NCI-H2196 (cell line): ENCODE data around the gene ELMO3.
A peak's percentile ranks its signal among the peaks of the same experiment; 100 is the strongest.

Source experiments
- DNase-seq: peaks from one replicate; lab custom pipeline; 2025; ENCODE audit not compliant: unreplicated experiment; lab: John Stamatoyannopoulos, UW

ELMO3 gene

DNA sequence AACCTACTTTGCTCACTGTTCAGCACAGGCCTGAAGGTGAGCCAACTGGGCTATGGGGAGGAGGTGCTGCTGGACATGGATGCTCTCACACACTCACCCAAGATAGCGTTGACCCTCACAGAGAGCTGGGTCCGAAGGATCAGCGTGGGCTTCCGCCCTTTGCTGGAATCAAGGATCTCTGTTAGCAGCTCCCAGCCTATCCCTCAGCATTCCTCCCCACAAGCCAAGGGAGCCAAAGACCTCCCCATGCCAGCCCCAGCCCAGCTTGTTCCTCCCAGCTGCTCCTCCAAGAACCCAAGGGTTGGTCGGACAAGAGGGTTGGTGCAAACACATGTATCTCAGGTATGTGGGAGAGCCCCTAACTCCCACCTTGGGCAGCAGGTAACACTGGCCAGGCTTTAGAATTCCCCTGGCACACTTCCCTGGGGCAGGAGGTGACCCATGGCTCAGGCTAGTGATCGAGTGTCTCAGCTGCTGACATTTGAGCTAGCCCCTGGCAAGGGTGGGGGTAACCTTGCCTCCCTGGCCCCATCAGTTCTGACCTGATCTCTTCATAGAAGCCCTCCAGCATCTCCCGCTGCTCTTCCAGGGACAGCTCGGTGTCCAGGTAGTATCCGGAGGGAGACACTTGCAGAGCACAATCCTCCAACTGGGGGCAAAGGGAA, 40.0 kb downstream of the ELMO3 start:
- DNase-seq: no peak

DNA sequence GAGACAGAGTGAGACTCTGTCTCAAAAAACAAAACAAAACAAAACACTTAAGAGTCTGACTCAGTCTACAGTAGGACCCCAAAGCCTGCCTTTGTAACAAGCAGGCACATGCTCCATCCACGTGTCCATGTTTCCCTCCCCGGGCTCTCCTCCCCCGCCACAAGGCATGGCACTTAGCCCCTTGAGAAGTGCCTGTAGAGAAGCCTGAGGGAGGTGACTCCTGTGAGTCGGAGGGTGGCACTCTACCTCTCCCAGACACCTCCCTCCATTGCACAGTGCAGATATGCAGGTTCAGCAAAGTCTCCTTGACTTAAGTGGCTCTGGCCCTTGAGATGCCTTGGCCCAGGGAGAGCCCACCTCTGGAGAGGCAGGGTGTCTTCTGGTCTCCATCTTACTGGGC, 41.6 kb downstream of the ELMO3 start:
- no peak for DNase-seq

DNA sequence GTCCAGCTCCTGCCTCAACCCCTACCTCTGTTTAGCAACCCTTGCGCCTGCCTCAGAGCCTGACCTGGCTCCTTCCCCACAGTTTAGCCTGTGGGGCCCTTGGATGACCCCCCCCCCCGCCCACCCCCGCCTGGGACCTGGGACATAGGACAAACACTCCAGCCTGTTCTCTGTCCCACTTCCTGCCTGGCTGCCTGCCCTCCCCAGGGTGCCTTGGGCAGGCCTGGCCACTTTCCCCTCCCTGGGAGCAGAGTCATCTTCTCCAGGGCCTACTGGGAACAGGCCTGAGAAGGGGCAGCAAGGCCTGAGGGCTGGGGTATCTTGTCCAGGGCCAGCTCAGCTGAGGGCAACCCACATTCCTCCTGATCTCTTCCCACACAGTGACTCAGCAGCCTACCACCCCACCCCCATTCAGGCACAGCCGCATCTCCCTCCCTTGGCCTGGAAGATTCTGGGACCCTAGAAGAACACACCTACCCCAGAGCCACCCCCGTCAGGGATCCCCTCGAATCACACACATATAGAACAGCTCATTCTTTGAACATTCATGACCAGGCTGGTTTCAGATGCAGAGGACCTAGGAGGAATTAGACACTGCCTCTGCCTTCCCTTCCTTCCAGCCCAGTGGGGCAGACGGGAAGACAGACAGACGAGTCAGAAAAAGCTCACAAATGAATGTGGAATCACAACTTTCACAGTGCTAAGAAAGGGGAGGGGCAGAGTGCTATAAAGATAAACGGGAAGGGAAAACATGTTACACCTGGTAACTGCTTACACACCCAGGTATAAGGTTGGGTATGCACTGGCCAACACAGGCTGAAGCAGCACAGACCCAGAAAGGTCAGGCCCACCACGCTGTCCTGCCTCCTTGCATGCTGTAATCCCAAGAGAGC, 42.3 kb downstream of the ELMO3 start:
- DNase-seq: peak; percentile 24

DNA sequence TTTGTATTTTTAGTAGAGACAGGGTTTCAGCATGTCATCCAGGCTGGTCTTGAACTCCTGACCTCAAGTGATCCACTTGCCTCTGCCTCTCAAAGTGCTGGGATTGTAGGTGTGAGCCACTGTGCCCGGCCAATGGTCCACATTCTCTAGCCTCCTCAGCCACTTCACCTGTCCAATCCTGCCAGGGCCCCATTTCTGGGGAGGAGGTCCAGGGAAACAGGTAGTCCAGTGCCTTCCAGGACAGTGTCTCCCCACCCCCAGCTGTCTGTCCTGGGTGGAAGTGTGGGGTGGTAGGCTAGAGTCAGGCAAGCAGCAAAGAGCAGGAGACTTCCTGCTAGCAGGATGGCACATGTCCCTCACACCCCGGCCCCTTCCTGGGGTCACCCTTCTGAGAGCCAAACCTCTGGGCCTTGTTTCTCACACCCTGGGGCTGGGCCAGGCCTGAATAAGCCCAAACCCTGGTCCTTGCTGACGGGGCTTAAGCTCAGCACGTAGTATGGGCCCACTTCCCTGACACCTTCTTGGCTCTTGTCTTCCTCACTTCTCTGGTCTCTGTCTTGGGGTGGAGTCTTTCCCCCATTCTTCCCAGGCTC, 43.3 kb downstream of the ELMO3 start:
- no peak for DNase-seq

DNA sequence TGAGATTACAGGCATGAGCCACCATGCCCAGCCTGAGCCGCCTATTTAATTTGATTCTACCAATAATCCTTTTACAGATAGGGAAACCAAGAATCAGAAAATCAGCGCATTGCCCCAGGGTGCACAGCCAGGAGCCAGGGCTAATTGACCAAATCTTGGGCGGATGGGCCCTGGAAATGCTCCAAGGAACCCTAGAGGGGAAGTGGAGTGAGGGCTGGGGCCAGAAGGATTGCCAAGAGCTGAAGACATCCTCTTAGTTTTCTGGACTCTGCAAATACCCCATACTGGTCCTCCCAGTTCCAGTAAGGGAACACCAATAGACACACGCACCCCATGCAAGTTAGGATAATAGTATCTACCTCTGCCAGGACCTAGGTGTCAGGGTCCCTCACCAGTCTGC, 44.5 kb downstream of the ELMO3 start:
- DNase-seq: no peak

DNA sequence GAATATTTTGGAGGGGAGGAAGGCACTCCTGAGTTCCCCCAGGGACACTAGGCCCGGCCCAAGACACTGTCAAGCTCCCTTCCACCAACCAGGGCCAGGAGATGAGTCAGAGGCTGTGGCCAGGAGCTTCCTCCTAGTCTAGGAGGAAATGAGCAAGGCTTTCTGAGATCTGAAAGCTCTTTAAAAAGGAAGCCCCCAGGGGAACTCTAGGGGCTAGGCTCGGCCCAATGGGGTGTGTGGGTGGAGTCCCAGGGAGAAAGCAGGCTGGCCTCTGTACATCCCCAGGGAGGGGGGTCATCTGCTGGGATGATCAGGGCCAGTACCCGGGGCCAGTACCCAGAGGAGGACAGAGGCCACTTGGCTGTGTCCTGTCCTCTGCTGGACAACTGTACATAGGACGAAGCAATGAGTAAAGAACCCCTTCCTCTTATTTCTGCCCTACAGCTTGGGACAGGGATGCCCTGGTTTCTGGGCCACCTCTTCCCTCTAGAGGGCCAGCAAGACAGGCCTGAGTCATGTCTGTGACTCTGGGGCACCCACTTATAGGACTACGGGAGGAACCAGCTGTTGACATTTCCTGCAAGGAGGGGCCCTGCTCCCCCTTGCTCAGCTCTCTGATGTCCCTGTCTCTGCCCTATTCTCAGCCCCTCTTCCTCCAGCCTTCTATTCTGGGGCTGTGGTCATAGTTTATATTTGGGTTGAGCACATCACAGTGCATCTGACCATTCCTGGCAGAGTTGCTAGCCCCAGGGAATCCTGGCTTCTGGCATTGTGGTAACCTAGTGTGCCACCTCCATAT, 45.7 kb downstream of the ELMO3 start:
- no peak for DNase-seq

DNA sequence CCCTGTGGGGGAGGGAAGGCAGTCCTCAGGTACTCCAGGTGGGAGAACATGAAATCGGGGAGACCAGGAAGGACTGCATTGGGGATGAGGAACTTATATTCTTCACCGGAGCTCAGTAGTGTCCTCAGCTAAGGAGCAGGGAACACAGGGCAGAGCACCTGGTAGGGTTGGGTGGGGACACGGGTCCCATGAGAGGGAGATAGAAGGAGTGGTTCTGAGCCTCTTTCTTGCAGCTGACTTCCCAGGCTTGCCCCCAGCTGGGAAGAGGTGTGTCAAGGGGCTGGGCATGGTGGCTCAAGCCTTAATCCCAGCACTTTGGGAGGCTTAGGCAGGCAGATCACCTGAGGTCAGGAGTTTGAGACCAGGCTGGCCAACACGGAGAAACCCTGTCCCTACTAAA, 46.3 kb downstream of the ELMO3 start:
- no peak for DNase-seq

DNA sequence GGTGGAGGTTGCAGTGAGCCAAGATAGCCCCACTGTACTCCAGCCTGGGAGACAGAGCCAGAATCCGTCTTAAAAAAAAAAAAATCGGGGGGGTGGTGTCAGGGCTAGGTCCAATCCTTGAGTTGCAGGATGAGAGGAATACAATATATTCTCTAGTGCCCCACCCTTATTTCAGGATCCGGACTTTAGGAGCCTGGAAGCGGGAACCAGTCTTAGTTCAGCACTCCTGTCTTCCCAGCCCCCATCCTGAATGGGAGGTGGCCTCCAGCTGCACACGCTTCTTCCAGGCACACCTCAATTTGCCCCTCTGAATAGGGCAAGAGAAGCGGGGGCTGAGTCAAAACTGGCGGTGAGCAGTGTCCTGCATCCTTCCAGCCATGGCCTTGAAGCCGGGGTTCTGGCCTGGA, 46.7 kb downstream of the ELMO3 start:
- DNase-seq: no peak

DNA sequence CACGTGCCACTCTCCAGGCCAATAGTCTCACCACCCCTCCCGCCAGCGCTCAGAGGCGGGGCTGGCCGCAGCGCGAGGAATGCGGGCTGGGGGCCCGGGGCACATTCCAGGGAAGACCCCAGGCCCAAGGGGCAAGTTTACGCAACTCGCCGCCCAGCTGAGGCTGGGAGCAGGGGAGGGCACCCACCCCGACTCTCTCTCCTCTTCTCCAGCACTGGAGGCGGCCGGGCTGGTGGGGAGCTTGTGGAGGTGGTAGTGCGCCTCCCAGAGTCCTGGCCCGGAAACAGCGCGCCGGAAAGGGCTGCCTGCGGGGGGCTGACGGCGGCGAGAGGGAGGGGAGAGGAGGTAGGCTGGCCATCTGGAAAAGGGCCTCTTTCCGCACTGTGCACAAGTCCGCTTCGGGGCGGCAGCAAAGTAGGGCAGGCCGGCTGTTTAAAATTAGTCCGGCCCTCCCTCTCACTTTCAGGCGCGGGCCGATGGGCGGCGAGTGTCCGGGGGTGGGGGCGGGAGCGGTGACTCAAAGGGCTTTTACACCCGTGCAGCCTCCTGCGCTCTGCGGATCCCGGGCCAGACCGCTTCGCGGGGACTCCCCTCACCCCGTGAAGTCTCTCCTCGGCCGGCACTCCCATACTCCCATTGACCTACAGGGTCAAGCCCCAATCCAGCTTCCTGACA, 47.3 kb downstream of the ELMO3 start:
- DNase-seq: peak; percentile 52

DNA sequence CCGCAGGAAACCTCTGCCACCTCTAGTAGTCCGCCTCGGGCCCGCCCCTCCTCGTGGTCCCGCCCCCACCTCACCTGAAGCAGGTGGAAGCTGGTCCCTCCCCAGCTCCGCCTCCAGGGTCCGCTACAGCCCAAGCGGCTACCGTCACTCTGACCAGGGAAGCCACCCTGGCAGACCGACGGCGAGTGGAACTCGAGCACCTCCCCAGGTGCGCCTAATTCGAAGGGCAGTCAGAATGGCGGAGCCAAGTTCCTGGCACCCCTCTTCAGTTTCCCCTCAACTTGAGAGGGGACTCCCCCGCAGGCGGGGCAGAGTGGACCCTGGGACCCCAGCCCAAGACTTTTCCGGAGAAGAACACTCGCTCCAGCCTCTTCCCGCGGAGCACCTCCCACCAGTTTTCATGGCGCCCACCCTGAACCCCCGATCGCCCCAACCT, 47.8 kb downstream of the ELMO3 start:
- peak; percentile 69 for DNase-seq

DNA sequence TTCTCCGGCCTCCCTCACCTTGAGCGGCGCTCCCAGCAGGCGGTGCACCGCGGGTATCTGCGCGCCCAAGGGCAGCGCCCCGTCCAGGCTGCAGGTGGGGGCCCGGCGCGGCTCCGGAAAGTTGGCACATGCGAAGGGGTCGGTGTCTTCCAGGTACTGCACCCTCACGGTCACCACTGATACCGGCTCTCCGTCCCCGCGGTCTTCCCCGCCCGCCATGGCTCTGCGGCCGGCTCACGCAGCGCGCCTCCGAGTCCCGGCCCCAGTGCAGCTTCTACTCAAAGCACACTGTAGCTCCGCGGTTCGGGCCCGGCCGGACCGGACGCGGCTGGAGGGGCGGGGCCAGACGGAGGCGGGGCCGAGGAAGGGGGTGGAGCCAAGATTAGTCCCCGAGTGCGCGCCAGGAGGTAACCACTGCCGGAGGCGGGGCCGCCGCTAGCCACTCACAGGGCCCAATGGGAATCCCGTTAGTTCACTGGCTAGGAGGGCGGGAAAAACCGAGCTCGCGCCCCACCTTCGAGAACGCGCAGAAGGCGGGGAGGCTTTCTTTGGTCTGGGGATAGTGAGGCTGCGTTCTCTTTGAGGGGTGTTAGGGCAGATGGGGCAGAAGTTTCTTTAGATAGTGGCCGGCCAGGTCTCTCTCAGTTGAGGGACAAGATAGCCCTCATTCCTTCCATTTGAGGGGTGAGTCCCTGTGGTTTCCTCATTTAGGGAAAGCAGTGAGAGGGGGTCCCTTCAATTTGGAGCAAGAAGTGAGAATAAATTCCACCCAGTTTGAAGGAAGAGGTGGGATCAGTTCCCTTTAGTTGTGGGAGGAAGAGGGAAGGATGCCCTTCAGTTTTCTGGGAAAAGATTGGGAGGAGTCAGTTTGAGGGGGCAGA, 48.5 kb downstream of the ELMO3 start, which contains the start of gene FHOD1:
Gene FHOD1, minus strand, starts transcription at position 290 of the 881 bp plus-strand sequence. Its CDS starts 71 bp downstream, at position 219.
- peak; percentile 79 for DNase-seq

DNA sequence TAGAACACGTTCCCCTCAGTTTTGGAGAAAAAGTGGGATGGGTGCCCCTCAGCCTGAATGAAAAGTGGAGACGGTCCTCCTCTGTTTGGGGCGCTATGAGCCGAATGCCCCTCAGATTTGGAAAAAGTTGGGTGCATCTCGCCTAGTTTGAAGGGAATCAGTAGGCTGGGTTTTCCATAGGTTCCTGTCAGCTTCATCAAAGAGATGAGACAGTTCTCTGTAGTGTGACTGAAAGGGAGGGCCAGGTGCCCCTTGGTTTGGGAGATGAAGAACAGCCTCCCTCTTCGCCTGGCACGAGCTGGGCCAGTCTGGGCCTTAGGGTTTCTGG, 49.1 kb downstream of the ELMO3 start:
- DNase-seq: no peak

DNA sequence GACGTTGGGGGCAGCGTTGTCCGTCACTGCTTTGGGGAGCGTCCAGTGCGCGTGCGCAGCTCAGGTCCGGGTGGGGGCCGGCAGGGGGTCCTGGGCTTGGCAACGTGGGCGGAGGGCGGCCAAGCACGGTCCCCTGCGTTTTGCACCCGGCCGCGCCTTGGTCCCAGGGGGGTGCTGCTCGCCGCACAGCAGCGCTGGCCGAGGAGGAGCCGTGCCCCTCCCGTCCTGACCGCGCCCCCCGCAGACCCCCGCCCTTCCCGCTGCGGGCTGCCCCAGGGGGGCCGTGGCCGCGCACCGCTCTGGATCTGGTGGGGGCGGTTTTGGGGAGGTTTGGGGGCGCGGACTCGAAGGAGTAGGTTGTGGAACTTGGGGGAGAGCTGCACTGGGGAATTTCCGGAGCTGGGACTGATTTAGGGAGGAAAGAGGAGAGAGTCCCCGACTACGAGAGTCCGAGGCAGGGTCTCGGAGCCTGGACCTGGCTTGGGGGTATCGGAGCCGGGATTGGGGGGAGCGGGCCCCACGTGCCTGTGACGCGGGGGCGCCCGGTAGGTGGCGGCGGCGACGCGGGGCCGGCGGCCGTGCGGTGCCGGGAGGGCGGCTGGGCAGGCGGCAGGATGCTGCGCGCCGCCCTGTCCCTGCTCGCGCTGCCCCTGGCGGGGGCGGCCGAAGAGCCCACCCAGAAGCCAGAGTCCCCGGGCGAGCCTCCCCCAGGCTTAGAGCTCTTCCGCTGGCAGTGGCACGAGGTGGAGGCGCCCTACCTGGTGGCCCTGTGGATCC, 49.7 kb downstream of the ELMO3 start, which contains the start of gene SLC9A5:
Gene SLC9A5, plus strand, starts transcription at position 579 of the 777 bp plus-strand sequence. Its CDS starts 36 bp downstream, at position 615.
- no peak for DNase-seq

DNA sequence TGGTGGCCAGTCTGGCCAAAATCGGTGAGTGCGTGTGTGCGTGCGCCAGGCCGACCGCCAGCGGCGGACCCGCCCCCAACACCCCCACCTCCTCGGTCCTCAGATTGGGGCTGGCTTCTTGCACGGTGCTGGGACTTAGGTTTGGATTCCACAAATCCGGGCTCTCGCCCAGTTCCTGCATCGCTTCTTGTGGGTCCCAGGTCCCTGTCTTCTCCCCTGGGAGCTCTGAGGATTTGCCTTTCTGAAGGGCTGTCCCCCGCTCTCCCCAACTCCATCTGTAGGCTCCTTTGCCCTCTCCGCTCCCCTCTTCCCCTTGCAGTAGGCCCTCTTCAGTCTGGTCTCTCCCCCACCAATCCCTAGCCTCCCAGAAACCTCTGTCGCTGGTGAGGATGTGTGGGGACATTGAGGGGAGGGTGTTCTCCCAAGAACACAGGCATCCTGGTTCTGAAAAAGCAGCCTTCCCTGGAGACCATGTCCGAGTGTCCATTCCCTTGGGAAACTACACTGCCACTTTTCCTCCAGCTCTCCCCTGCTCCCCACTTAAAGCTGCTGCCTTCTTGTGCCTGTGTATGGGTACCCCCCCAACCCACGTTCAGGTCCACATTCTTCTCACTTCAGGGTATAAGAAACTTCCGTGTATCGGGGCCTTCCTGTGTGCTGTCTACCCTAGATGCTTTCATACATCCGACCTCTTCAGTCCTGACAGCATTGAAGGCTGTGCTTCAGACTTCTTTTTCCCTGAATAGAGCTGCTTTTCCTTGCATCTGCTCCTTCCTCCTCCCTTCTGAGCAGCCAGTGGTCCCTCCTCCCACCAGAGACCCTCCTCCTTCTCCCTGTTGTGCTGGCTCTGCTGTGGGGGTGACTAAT, 50.5 kb downstream of the ELMO3 start:
- no peak for DNase-seq

DNA sequence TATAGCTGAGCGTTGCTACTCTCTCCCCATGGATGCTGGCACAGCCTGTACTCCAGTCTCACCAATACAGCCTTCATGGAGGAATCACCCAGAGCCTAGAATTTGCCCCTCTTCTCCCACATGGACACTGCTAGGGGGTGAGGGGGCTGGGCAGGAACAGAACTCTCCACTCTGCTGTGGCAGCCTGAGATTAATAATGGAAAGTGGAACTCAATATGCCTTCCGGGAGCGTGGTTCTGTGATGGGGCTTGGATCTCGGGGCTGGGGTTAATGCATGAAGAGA, 51.1 kb downstream of the ELMO3 start:
- DNase-seq: no peak

DNA sequence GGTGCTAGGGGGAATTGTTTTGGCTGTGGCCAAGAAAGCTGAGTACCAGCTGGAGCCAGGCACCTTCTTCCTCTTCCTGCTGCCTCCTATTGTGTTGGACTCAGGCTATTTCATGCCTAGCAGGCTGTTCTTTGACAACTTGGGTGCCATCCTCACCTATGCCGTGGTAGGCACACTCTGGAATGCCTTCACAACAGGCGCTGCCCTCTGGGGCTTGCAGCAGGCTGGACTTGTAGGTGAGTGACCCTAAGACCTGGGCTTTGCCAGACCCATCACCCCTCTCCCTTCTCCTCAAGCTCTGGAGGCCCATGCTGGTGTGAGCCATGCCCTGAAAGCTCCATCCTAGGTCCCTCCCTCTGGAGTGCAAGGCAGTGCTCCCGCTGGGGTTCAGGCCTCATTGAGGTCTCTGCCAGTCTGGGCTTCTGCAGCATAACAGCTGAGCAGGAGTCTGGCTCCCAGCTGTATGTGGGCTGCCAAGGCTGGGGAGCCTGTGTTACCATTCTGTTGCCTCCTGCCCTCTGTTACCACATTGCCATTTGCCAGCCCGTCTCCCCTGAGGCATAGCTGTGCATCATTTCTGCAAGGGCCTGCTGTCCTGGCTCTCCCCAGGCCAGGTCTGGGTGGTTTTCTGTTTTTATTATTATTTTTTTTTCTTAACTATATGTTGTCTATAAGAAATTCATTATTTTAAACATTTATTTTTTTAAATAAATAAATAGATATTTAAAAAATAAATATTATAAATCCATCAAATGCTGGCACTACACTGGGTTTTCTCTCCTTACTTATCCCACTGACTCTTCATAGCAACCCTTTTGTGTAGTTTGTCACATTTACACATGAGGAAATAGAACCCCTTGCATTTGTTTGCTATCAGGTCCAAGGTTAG, 53.9 kb downstream of the ELMO3 start:
- no peak for DNase-seq
